K562 (cell line): ENCODE data around the gene SLC6A20. TPM values are rescaled to one million over a fixed set of nuclear protein-coding genes. Genes with fewer than 3 reads are reported as not detected.

Experiments
- ATAC-seq: fragments of 200-7000 bp; cut with Tn5 transposase; 3 replicates; pipeline ENCODE4 v1.9.1; 2020; ENCODE audit warnings: moderate library complexity
- BruUV-seq: library from RNA; stranded (reverse); fragments of 400-500 nt; replicated peaks from 2 replicates; lab custom pipeline; 2021; lab: Mats Ljungman, UMichigan
- CTCF ChIA-PET: fragments of 300-600 bp; formaldehyde crosslinking; extraction: SDS; loops from one replicate; lab custom pipeline; 2021; ENCODE audit warnings: low intra/inter-chr PET ratio; lab: Yijun Ruan, JAX
- POLR2A ChIA-PET: fragments of 300-600, 350-650 bp; sonication (Branson Sonifier 250); formaldehyde crosslinking; extraction: SDS; loops from one replicate; lab custom pipeline; 2021; ENCODE audit warnings: antibody characterized with exemption, inconsistent platforms; lab: Yijun Ruan, JAX
- DNase-seq, 4 experiments: peaks; one replicate each; pipeline versions ENCODE4 v3.0.0 to v3.0.0-alpha.2; 2011 to 2018; ENCODE audit warnings: low spot score in 3 of 4, mixed read lengths in 3 of 4; ENCODE audit errors: extremely low read depth in 1 of 4
- FAIRE-seq: peaks from 2 replicates; lab custom pipeline; 2011; peaks lifted over from hg19 to GRCh38; lab: Jason Lieb, UNC
- H2AFZ ChIP-seq: 2 replicates; pipeline ENCODE4 v1.6.0; 2011; ENCODE audit warnings: low read depth, low read length, control low read depth, inconsistent platforms
- H3K27ac ChIP-seq: fragments of 200-600 bp; 3 replicates; pipeline ENCODE4 v1.8.0; 2011; ENCODE audit warnings: low read depth, mild to moderate bottlenecking, control low read depth, inconsistent platforms, low read length, moderate library complexity, mixed read lengths; ENCODE audit errors: extremely low read depth
- H3K27me3 ChIP-seq, 2 experiments: fragments of 300-600 bp in 1 of 2; 2 replicates in 1 of 2; 3 replicates in 1 of 2; pipeline versions ENCODE4 v1.6.0 to v1.8.0; 2011; ENCODE audit warnings: inconsistent platforms in 2 of 2, low read length in 2 of 2, mild to moderate bottlenecking in 1 of 2, mixed read lengths in 1 of 2, moderate library complexity in 1 of 2; ENCODE audit not compliant: control insufficient read depth in 2 of 2, insufficient read depth in 2 of 2
- H3K36me3 ChIP-seq: fragments of 300-600 bp; 3 replicates; pipeline ENCODE4 v1.8.0; 2011; ENCODE audit warnings: mild to moderate bottlenecking, low read length, inconsistent platforms; ENCODE audit not compliant: control insufficient read depth, insufficient read depth
- H3K4me1 ChIP-seq, 2 experiments: fragments of 200-600 bp in 1 of 2; replicated peaks in 1 of 2; 2 replicates in 1 of 2; 3 replicates in 1 of 2; pipeline versions ENCODE4 v1.5.1 to v1.8.0; 2011; ENCODE audit warnings: inconsistent platforms in 2 of 2, low read length in 2 of 2, mild to moderate bottlenecking in 1 of 2, mixed read lengths in 1 of 2, moderate library complexity in 1 of 2; ENCODE audit not compliant: control insufficient read depth in 2 of 2, insufficient read depth in 2 of 2
- H3K4me2 ChIP-seq: 2 replicates; pipeline ENCODE4 v1.6.1; 2011; ENCODE audit warnings: low read length, control low read depth, inconsistent platforms, mixed read lengths; ENCODE audit not compliant: insufficient read depth
- H3K4me3 ChIP-seq: fragments of 200-600 bp; sonication (generic), shearing (Covaris generic); 2 replicates; pipeline ENCODE4 v1.5.1; 2016; ENCODE audit warnings: control low read depth, inconsistent platforms
- H3K79me2 ChIP-seq: fragments of 200-600 bp; 3 replicates; pipeline ENCODE4 v1.8.0; 2011; ENCODE audit warnings: low read length, inconsistent platforms; ENCODE audit not compliant: control insufficient read depth, insufficient read depth
- H3K9ac ChIP-seq, 2 experiments: 2 replicates each; pipeline versions ENCODE4 v1.6.0 to v1.6.1; 2011; ENCODE audit warnings: low read depth in 2 of 2, low read length in 2 of 2, control low read depth in 1 of 2, inconsistent platforms in 1 of 2, mild to moderate bottlenecking in 1 of 2, mixed read lengths in 1 of 2; ENCODE audit not compliant: insufficient read depth in 1 of 2
- H3K9me1 ChIP-seq: one replicate; pipeline ENCODE4 v1.6.0; 2011; ENCODE audit warnings: inconsistent platforms, mild to moderate bottlenecking, low read length, moderate library complexity; ENCODE audit not compliant: control insufficient read depth, insufficient read depth
- H3K9me3 ChIP-seq: replicated peaks from 2 replicates; pipeline ENCODE4 v1.5.1; 2011; ENCODE audit warnings: low read depth, low read length, inconsistent platforms; ENCODE audit not compliant: control insufficient read depth, insufficient read depth
- H4K20me1 ChIP-seq: replicated peaks from 2 replicates; pipeline ENCODE4 v1.6.1; 2011; ENCODE audit warnings: low read length, inconsistent platforms, mixed read lengths; ENCODE audit not compliant: control insufficient read depth, insufficient read depth
- ARNT ChIP-seq, 2 experiments: fragments of 450-650 bp; IDR thresholded peaks; 2 replicates each; pipeline ENCODE4 v1.6.1; 2016; ENCODE audit warnings: mild to moderate bottlenecking in 1 of 2
- CCNT2 ChIP-seq: IDR thresholded peaks from 2 replicates; pipeline ENCODE4 v1.6.1; 2011; ENCODE audit warnings: borderline replicate concordance, low read depth, mild to moderate bottlenecking, moderate library complexity, mixed read lengths, low read length; ENCODE audit not compliant: insufficient read length; ENCODE audit errors: extremely low read depth
- E2F1 ChIP-seq: sonication (generic); formaldehyde crosslinking; IDR thresholded peaks from 2 replicates; pipeline ENCODE4 v1.8.1; 2023; ENCODE audit warnings: mild to moderate bottlenecking, missing genetic modification reagents, moderate library complexity
- ELK3 ChIP-seq: fragments of 450-650 bp; formaldehyde crosslinking; IDR thresholded peaks from 2 replicates; pipeline ENCODE4 v1.4.0; 2020; ENCODE audit warnings: mild to moderate bottlenecking
- JUNB ChIP-seq: fragments of 450-650 bp; formaldehyde crosslinking; conservative IDR thresholded peaks from 2 replicates; pipeline ENCODE4 v1.4.0; 2020; ENCODE audit warnings: mild to moderate bottlenecking
- KDM2B ChIP-seq: fragments of 250-450 bp; sonication (Bioruptor Pico); IDR thresholded peaks from 2 replicates; pipeline ENCODE4 v1.8.0; 2021; ENCODE audit warnings: mild to moderate bottlenecking, moderate library complexity
- KLF10 ChIP-seq: fragments of 250-450 bp; sonication (Bioruptor Pico); IDR thresholded peaks from 2 replicates; pipeline ENCODE4 v1.6.1; 2021; ENCODE audit warnings: matching md5 sums
- KLF16 ChIP-seq: IDR thresholded peaks from 2 replicates; pipeline ENCODE4 v1.6.1; 2016; ENCODE audit warnings: antibody characterized with exemption
- NKRF ChIP-seq: fragments of 450-650 bp; IDR thresholded peaks from 2 replicates; pipeline ENCODE4 v1.6.1; 2016; ENCODE audit warnings: borderline replicate concordance
- POLR2H ChIP-seq: IDR thresholded peaks from 2 replicates; pipeline ENCODE4 v1.6.1; 2016; ENCODE audit warnings: missing genetic modification characterization, low read depth, mild to moderate bottlenecking, control low read depth, missing compliant biosample characterization, moderate library complexity
- TAF15 ChIP-seq: fragments of 200-400 bp; formaldehyde crosslinking; IDR thresholded peaks from 2 replicates; pipeline ENCODE4 v1.6.1; 2017; ENCODE audit warnings: mild to moderate bottlenecking, low read depth, low read length, moderate library complexity
- TCF7 ChIP-seq: sonication (generic); IDR thresholded peaks from 2 replicates; pipeline ENCODE4 v1.6.1; 2016; ENCODE audit warnings: antibody characterized with exemption, borderline replicate concordance
- ZNF586 ChIP-seq: fragments of 450-650 bp; formaldehyde crosslinking; conservative IDR thresholded peaks from 2 replicates; pipeline ENCODE4 v1.4.0; 2020; ENCODE audit warnings: mild to moderate bottlenecking, moderate library complexity
- ZNF639 ChIP-seq, 2 experiments: fragments of 200-800 bp in 1 of 2; sonication (Bioruptor generic) in 1 of 2; sonication (generic) in 1 of 2; formaldehyde crosslinking in 1 of 2; IDR thresholded peaks in 1 of 2; conservative IDR thresholded peaks in 1 of 2; 2 replicates each; pipeline versions ENCODE4 v1.5.0 to v1.6.1; 2016 to 2020; ENCODE audit warnings: missing compliant biosample characterization in 1 of 2, missing genetic modification characterization in 1 of 2, missing genetic modification reagents in 1 of 2
- WGBS: fragments of 100-300 bp; shearing (Covaris generic); methylation state at CpG from one replicate; pipeline ENCODE4 v1.1.6; 2016; ENCODE audit warnings: low coverage, mixed read lengths; ENCODE audit not compliant: insufficient coverage; ENCODE audit errors: missing lambda C conversion rate; 5-methylcytosine and 5-hydroxymethylcytosine counted together
- in situ Hi-C: fragments of 300-500 bp; cut with MboI; formaldehyde crosslinking; loops from 4 replicates; pipeline ENCODE4 v1.15.0; 2018; ENCODE audit warnings: inconsistent platforms, mixed read lengths
- intact Hi-C: fragments of 100-400 bp; cut with micrococcal nuclease; formaldehyde crosslinking; loops from 2 replicates; pipeline ENCODE4 v1.14.2; 2022
- polyA plus RNA-seq, 8 experiments: library from polyadenylated mRNA; depleted of rRNA in 4 of 8; stranded (reverse) in 5 of 8; unstranded in 3 of 8; fragments of >200 nt; fragmentation: Nextera tagmentation in 2 of 8; fragmentation: Illumina TruSeq in 1 of 8; extraction: Ambion mirVana in 2 of 8; extraction: Trizol in 1 of 8; gene quantifications; 2 replicates each; pipeline versions ENCODE4 v1.2.1 to v1.2.3, GENCODE V29; 2011 to 2014; ENCODE audit warnings: inconsistent platforms in 1 of 8, missing spikeins in 1 of 8
- total RNA-seq, 7 experiments: library from RNA; depleted of rRNA in 6 of 7; stranded (reverse); fragments of >200 nt in 6 of 7; fragmentation: Illumina TruSeq in 2 of 7; extraction: Trizol in 2 of 7; gene quantifications; 2 replicates each; pipeline versions ENCODE4 v1.2.1 to v1.2.3, GENCODE V29; 2011 to 2021; ENCODE audit warnings: low replicate concordance in 1 of 7

The SLC6A20 gene
- total and polyA plus RNA-seq, 9 of the 15 experiments (the other 6 are each of a cell fraction or from before 2014, with no cell fraction given), result not detected

- TF ChIP-seq KDM2B, result no peak
- no peak for TF ChIP-seq KLF10 (CRISPR knock-in tag)
- no peak for TF ChIP-seq ZNF586 (CRISPR knock-in tag)
- TF ChIP-seq ELK3 (CRISPR knock-in tag), result no peak
- TF ChIP-seq TCF7, result no peak
- TF ChIP-seq CCNT2, result no peak
- TF ChIP-seq ARNT (IDR thresholded peaks at IDR 0.05), result no peak
- TF ChIP-seq E2F1, result no peak
- no peak for TF ChIP-seq POLR2H (tag)
- TF ChIP-seq NKRF, result no peak
- no peak for TF ChIP-seq ZNF639 (CRISPR knock-in tag; conservative IDR thresholded peaks at IDR 0.05 in 1 of 2, IDR thresholded peaks at IDR 0.05 in 1 of 2)
- TF ChIP-seq TAF15, result no peak
- no peak for TF ChIP-seq KLF16
- TF ChIP-seq JUNB (CRISPR knock-in tag), result no peak
- H3K27me3 ChIP-seq, result no peaks in the 10 kb centered on the region
- in situ Hi-C loops, result no loop called here
- ChIA-PET POLR2A (no interaction called here), CTCF (no interaction called here)
- no peak overlapping the region for H2AFZ ChIP-seq
- H3K4me2 ChIP-seq, result no peak overlapping the region
- 5% methylated on average over 1 of the region's 1 CpG for WGBS
- H3K27ac ChIP-seq, result no peak overlapping the region
- H3K9me3 ChIP-seq, result no peaks in the 10 kb centered on the region; the same call in 1 of the 2 replicates
- intact Hi-C loops, result no loop called here
- DNase-seq (no peak), ATAC-seq (no peak), FAIRE-seq (no peak)
- BruUV-seq, result no TSS peak
- H3K79me2 ChIP-seq, result no peaks in the 10 kb centered on the region
- no peak overlapping the region for H3K9ac ChIP-seq
- no peaks in the 10 kb centered on the region for H4K20me1 ChIP-seq
- no peaks in the 10 kb centered on the region for H3K36me3 ChIP-seq
- peaks cover 0 to 10% of the 10 kb centered on the region in 2 experiments; a peak in 3 of 5 replicates for H3K4me1 ChIP-seq
- H3K9me1 ChIP-seq, result no peaks in the 10 kb centered on the region
- H3K4me3 ChIP-seq, result no peak overlapping the region
These were observed 42.1 kb upstream of the SLC6A20 start for GRCh38 chr3:45838466-45838865.
